Heart left ventricle (tissue), 16 donors: ENCODE results near the gene RAPSN. TPM values are rescaled to one million over a fixed set of nuclear protein-coding genes. Genes with fewer than 3 reads are reported as not detected.
A peak's percentile ranks its signal among the peaks of the same experiment; 100 is the strongest.

Experiments
- ATAC-seq, 4 donors: fragments of 200-7000 bp; cut with Tn5 transposase; one replicate each; pipeline ENCODE4 v1.9.1; 2020 to 2022; ENCODE audit warnings: moderate library complexity in 4 of 4, mild to moderate bottlenecking in 3 of 4, moderate number of reproducible peaks in 1 of 4
- DNase-seq, 5 donors: peaks; one replicate each; pipeline ENCODE4 v3.0.0-alpha.2; 2020
- H3K27ac ChIP-seq, 12 donors: fragments of 200-600 bp; sonication (generic) in 4 of 12; one replicate each; pipeline versions ENCODE4 v1.5.0 to v1.8.0; 2016 to 2022; ENCODE audit warnings: mild to moderate bottlenecking in 2 of 12
- H3K27me3 ChIP-seq, 9 donors: fragments of 200-600 bp; sonication (generic) in 2 of 9; one replicate each; pipeline versions ENCODE4 v1.5.1 to v1.8.0; 2016 to 2022; ENCODE audit warnings: mild to moderate bottlenecking in 3 of 9
- H3K36me3 ChIP-seq, 9 donors: fragments of 200-600 bp; sonication (generic) in 2 of 9; one replicate each; pipeline versions ENCODE4 v1.5.0 to v1.8.0; 2018 to 2022; ENCODE audit warnings: mild to moderate bottlenecking in 2 of 9
- H3K4me1 ChIP-seq, 12 donors: fragments of 200-600 bp; sonication (generic) in 4 of 12; one replicate each; pipeline versions ENCODE4 v1.5.0 to v1.8.0; 2016 to 2022; ENCODE audit warnings: mild to moderate bottlenecking in 3 of 12
- H3K4me3 ChIP-seq, 12 donors: fragments of 200-600 bp; sonication (generic) in 4 of 12; one replicate each; pipeline versions ENCODE4 v1.5.0 to v1.8.0; 2017 to 2022; ENCODE audit warnings: mild to moderate bottlenecking in 9 of 12, moderate library complexity in 4 of 12
- H3K9me3 ChIP-seq, 12 donors: fragments of 200-600 bp; sonication (generic) in 4 of 12; one replicate each; pipeline versions ENCODE4 v1.5.0 to v1.8.0; 2016 to 2022; ENCODE audit warnings: mild to moderate bottlenecking in 1 of 12
- CTCF ChIP-seq, 12 donors: fragments of 200-600 bp; sonication (generic) in 4 of 12; IDR thresholded peaks; one replicate each; pipeline versions ENCODE4 v1.5.0 to v1.8.0; 2018 to 2022; ENCODE audit warnings: antibody characterized with exemption in 12 of 12, mild to moderate bottlenecking in 5 of 12
- POLR2A ChIP-seq, 2 donors: fragments of 450-650 bp; IDR thresholded peaks; one replicate each; pipeline ENCODE4 v1.6.1; 2017; ENCODE audit warnings: antibody characterized with exemption in 2 of 2, mild to moderate bottlenecking in 2 of 2, moderate library complexity in 2 of 2
- WGBS, 4 donors: extraction: QIAGEN DNeasy Blood & Tissue Kit in 2 of 4; methylation state at CpG; one replicate each; pipeline versions ENCODE4 v1.1.5 to v1.1.7; 2013 to 2018; 5-methylcytosine and 5-hydroxymethylcytosine counted together
- intact Hi-C, 10 donors: fragments of 100-400 bp; cut with DNase I; formaldehyde crosslinking; loops; one replicate each; pipeline versions ENCODE4 v1.11.1 to v1.14.2; 2022
- polyA plus RNA-seq, 2 donors: library from polyadenylated mRNA; stranded (reverse); fragments of 200-250 nt; gene quantifications; one replicate each; pipeline ENCODE4 v1.2.3, GENCODE V29; 2013
- total RNA-seq, 9 donors: library from RNA; depleted of rRNA in 2 of 9; stranded (reverse); fragments of >200 nt in 2 of 9; fragmentation: NEBNext Ultra II Directional in 3 of 9; extraction: Animal tissue kit (Norgen Biotek cat#: 25700) in 3 of 9; gene quantifications; one replicate each; pipeline versions ENCODE4 v1.1.0 to v1.2.4, GENCODE V29; 2016 to 2023
- donor health status: ischemic (EF 13 %, LVEDD 7.1; RV severe dilation, severe dysfunction).
- donor health status: healthy with polysubstance abuse.
- donor health status: DM: no; HTN: yes; CAD: no.
- donor health status: DM: no; HTN: no; CAD: no.
- donor health status: ischemic (EF 25% LVEDD 6.9; RV normal size, moderate dysfunction).
- donor health status: ischemic (EF 25% LVEDD 5.7; RV mildly dilated, moderate dysfunction).
- donor health status: healthy.
- donor health status: DM: yes; HTN: yes; CAD: no.
- donor health status: ischemic (EF 35%, LVEDD 5.7; RV mildly dilated, moderate dysfunction).
- donor health status: nonischemic (EF 11% LVEDD 7.7; RV severe dilation, severe dysfunction).
- donor health status: DM: yes; HTN: yes; CAD: no.
- donor health status: PGD.
- donor health status: ischemic (EF 29% LVEDD 5.4; RV normal size, mild dysfunction).
- donor health status: nonischemic (EF 23%, LVEDD 6.1; RV moderate dilation, normal function).

RAPSN gene
- total and polyA plus RNA-seq, 11 donors: 0.43 to 6.5 (median 3.2) TPM

GRCh38 chr11:47399860-47400767 is 48.8 kb downstream of the RAPSN start:
- Histone ChIP-seq H3K4me3 (peak overlapping the region in 11 of 12 donors; percentile 34 to 66 (median 53)), H3K4me1 (peaks cover 0 to 30% (median 16%) of the 10 kb centered on the region in 12 donors), H3K27me3 (no peaks in the 10 kb centered on the region), H3K36me3 (no peaks in the 10 kb centered on the region), H3K9me3 (no peaks in the 10 kb centered on the region), H3K27ac (peak overlapping the region; percentile 64 to 94 (median 86))
- intact Hi-C loops: loop anchor here in 1 of 10 donors (10.0 kb wide), 1 partner anchor 445 kb away; the partner anchor contains the start of gene NUP160
- peak in 2 of 5 donors; percentile 31 to 45 for DNase-seq
- WGBS, 4 donors: 8 to 21% (median 14%) methylated on average over 19 to 47 of the region's 47 CpGs
- TF ChIP-seq CTCF (IDR thresholded peaks at IDR 0.05) (no peak), POLR2A (IDR thresholded peaks at IDR 0.05) (peak in 1 of 2 donors; percentile 48)
- peak; percentile 45 to 82 (median 69) for ATAC-seq

DNA sequence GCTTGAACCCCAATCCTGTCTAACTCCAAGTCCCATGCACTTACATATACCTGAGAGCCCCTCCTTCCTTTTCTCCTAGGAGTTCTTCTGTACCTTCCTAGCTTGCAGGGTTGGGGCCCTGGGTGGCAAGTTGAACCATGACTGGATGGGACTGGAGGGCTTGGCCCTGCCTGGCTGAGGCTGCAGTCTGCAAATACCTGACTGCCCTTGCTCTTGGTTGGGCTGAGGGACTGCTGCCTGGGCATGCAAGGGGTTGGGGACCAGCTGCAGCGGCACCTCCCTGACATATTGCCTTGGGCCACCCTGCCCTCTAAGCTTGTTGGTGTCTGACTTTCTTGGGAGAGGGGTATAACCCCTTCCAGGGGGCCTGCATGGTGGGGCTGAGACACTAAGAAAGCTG is 50.4 kb downstream of the RAPSN start:
- Histone ChIP-seq H3K9me3 (no peaks in the 10 kb centered on the region), H3K36me3 (no peaks in the 10 kb centered on the region), H3K4me1 (peaks cover 5 to 44% (median 25%) of the 10 kb centered on the region in 12 donors), H3K27me3 (no peaks in the 10 kb centered on the region), H3K27ac (peak overlapping the region in 1 of 12 donors; percentile 10), H3K4me3 (no peak overlapping the region)
- ATAC-seq (no peak), DNase-seq (peak in 1 of 5 donors; percentile 11)
- WGBS, 4 donors: 91 to 100% (median 97%) methylated on average over 1 of the region's 1 CpG
- TF ChIP-seq POLR2A (IDR thresholded peaks at IDR 0.05) (no peak), CTCF (IDR thresholded peaks at IDR 0.05) (no peak)
- intact Hi-C loops: loop anchor here in 1 of 10 donors (10.0 kb wide), 1 partner anchor 446 kb away; the partner anchor contains the start of gene NUP160

GRCh38 chr11:47398011-47398410 is 50.9 kb downstream of the RAPSN start:
- no peaks in the 10 kb centered on the region for H3K36me3 ChIP-seq
- peak in 1 of 5 donors; percentile 7 for DNase-seq
- H3K4me1 ChIP-seq: peaks cover 5 to 50% (median 27%) of the 10 kb centered on the region in 12 donors
- WGBS, 4 donors: 79 to 93% (median 83%) methylated on average over 3 of the region's 3 CpGs
- H3K9me3 ChIP-seq: no peaks in the 10 kb centered on the region
- TF ChIP-seq POLR2A (IDR thresholded peaks at IDR 0.05) (no peak), CTCF (IDR thresholded peaks at IDR 0.05) (no peak)
- no peak for ATAC-seq
- no peaks in the 10 kb centered on the region for H3K27me3 ChIP-seq
- intact Hi-C loops: loop anchor here in 1 of 10 donors (10.0 kb wide), 1 partner anchor 447 kb away; the partner anchor contains the start of gene NUP160
- H3K4me3 ChIP-seq: no peak overlapping the region
- peak overlapping the region in 1 of 12 donors; percentile 10 for H3K27ac ChIP-seq

GRCh38 chr11:47396049-47396320 is 53.0 kb downstream of the RAPSN start:
- DNase-seq: no peak
- ATAC-seq: no peak
- no peaks in the 10 kb centered on the region for H3K9me3 ChIP-seq
- H3K27ac ChIP-seq: peak overlapping the region in 7 of 12 donors; percentile 72 to 97 (median 90)
- peaks cover 5 to 65% (median 25%) of the 10 kb centered on the region in 12 donors for H3K4me1 ChIP-seq
- no peaks in the 10 kb centered on the region for H3K36me3 ChIP-seq
- H3K27me3 ChIP-seq: no peaks in the 10 kb centered on the region
- intact Hi-C loops: loop anchor here in 1 of 10 donors (10.0 kb wide), 1 partner anchor 449 kb away; the partner anchor contains the start of gene NUP160
- TF ChIP-seq POLR2A (IDR thresholded peaks at IDR 0.05) (no peak), CTCF (IDR thresholded peaks at IDR 0.05) (no peak)
- no peak overlapping the region for H3K4me3 ChIP-seq
- 91 to 99% (median 95%) methylated on average over 3 of the region's 3 CpGs for WGBS, 4 donors
